Lower lobe of right lung (tissue), 2 donors: ENCODE results near the gene KCP. TPM values are rescaled to one million over a fixed set of nuclear protein-coding genes. Genes with fewer than 3 reads are reported as not detected.

Source experiments
- ATAC-seq, 2 donors: fragments of 200-7000 bp; cut with Tn5 transposase; one replicate each; pipeline ENCODE4 v1.9.1; 2020 to 2022; ENCODE audit warnings: mild to moderate bottlenecking in 2 of 2, moderate library complexity in 2 of 2
- DNase-seq: peaks from one replicate; pipeline ENCODE4 v3.0.0-alpha.2; 2020
- H3K27ac ChIP-seq: fragments of 200-600 bp; one replicate; pipeline ENCODE4 v1.8.0; 2022
- H3K27me3 ChIP-seq: fragments of 200-600 bp; one replicate; pipeline ENCODE4 v1.8.0; 2022; ENCODE audit warnings: low read depth
- H3K36me3 ChIP-seq: fragments of 200-600 bp; one replicate; pipeline ENCODE4 v1.8.0; 2022; ENCODE audit warnings: mild to moderate bottlenecking
- H3K4me1 ChIP-seq: fragments of 200-600 bp; one replicate; pipeline ENCODE4 v1.8.0; 2022
- H3K4me3 ChIP-seq: fragments of 200-600 bp; one replicate; pipeline ENCODE4 v1.8.0; 2022; ENCODE audit warnings: mild to moderate bottlenecking
- H3K9me3 ChIP-seq: fragments of 200-600 bp; one replicate; pipeline ENCODE4 v1.8.0; 2022
- intact Hi-C: fragments of 100-400 bp; cut with DNase I; formaldehyde crosslinking; loops from one replicate; pipeline ENCODE4 v1.11.0; 2022
- total RNA-seq: library from RNA; stranded (reverse); fragmentation: NEBNext Ultra II Directional; extraction: Animal tissue kit (Norgen Biotek cat#: 25700); gene quantifications from one replicate; pipeline ENCODE4 v1.2.1, GENCODE V29; 2021
- TF ChIP-seq, protein P1 (sequence below): fragments of 200-600 bp; IDR thresholded peaks from one replicate; pipeline ENCODE4 v1.8.0; 2022; ENCODE audit warnings: antibody characterized with exemption, mild to moderate bottlenecking
- donor health status: DM: no; HTN: yes; CAD: no; lungs with severe emphysema.

Gene KCP
- total RNA-seq, 1 donor from 2014 or later = 1.3 TPM

- Histone ChIP-seq H3K36me3 (peaks cover 4% of the 10 kb centered on the region), H3K27me3 (peaks cover 33% of the 10 kb centered on the region), H3K27ac (peak overlapping the region; percentile 78), H3K4me3 (peak overlapping the region; percentile 68), H3K4me1 (peaks cover 36% of the 10 kb centered on the region), H3K9me3 (no peaks in the 10 kb centered on the region)
- ATAC-seq = peak; percentile 72 to 83
- TF ChIP-seq, protein P1, sequence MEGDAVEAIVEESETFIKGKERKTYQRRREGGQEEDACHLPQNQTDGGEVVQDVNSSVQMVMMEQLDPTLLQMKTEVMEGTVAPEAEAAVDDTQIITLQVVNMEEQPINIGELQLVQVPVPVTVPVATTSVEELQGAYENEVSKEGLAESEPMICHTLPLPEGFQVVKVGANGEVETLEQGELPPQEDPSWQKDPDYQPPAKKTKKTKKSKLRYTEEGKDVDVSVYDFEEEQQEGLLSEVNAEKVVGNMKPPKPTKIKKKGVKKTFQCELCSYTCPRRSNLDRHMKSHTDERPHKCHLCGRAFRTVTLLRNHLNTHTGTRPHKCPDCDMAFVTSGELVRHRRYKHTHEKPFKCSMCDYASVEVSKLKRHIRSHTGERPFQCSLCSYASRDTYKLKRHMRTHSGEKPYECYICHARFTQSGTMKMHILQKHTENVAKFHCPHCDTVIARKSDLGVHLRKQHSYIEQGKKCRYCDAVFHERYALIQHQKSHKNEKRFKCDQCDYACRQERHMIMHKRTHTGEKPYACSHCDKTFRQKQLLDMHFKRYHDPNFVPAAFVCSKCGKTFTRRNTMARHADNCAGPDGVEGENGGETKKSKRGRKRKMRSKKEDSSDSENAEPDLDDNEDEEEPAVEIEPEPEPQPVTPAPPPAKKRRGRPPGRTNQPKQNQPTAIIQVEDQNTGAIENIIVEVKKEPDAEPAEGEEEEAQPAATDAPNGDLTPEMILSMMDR = no peak
- intact Hi-C loops = no loop called here
- DNase-seq = peak; percentile 89
Measured at GRCh38 chr7:128940494-128941322, 30.2 kb upstream of the KCP start.

DNA sequence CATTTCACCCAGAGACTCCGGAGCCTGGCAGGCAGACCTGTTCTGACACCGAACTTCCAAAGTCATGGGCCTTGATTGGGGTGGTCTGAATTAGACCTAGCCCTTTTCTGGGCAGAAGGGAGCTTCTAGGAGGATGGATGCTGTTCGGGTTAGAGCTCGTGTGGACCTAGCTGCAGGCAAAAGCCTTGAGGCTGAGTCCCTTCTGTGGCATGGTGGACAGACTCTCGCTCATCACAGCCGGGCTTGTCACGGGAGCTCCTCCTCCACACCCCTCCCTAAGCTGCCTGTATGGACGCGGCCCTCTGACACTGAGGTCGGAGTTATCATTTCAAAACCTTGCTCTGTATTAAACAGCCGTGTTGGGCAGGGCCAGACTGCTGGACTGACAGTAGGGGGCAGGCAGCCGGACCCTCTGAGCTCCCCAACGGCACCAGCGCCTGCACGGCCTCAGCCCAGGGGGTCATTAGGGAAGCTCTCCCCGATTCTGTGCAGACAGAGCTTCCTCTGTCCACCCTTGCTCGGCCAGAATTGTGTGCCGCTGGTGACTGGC is 29.4 kb upstream of the KCP start:
- Histone ChIP-seq H3K4me3 (peak overlapping the region; percentile 68), H3K4me1 (peaks cover 42% of the 10 kb centered on the region), H3K36me3 (no peaks in the 10 kb centered on the region), H3K9me3 (no peaks in the 10 kb centered on the region), H3K27me3 (peaks cover 33% of the 10 kb centered on the region), H3K27ac (peak overlapping the region; percentile 78)
- ATAC-seq = peak; percentile 11 to 35
- intact Hi-C loops = no loop called here
- DNase-seq = peak; percentile 60
- TF ChIP-seq, protein P1 = no peak

DNA sequence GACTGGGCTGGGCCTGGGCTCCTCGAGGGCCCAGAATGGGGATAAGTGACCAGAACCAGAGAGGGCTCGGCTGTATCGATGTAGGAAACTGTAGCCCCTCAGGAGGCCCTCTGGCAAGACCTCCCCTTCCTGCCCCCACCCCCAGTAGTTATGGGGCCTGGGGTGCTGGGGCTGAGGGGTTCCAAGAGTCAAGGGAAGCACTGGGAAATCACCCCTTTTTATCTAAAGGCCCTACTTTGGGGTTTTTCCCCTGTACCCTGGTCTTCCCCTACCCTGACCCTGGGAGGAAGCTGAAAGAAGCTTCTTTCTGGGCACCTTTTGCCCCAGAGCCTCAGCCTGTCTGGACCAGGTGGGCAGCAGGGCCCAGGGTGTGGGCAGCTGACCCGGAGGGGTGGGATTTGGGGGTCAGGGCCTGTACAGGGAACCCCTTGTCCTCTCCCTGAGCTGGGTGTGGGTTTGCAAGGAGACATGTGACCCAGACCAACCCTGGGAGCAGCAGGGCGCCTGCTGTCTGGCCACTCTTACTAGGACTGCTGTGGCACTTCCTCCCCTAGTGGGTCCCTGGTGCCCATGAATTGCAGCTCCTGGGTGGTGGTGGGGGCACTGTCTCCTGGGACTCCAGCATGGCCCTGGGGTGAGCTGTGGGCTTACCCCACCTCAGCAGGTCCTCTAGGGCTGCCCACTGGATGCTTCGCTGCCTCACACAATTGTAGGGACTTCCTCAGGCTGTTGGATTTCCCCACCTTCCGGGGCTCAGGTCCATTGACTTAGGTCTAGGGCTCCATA is 28.8 kb upstream of the KCP start:
- peak; percentile 35 to 50 for ATAC-seq
- H3K27ac ChIP-seq = peak overlapping the region; percentile 78
- intact Hi-C loops = no loop called here
- H3K4me1 ChIP-seq = peaks cover 42% of the 10 kb centered on the region
- TF ChIP-seq, protein P1 = no peak
- no peaks in the 10 kb centered on the region for H3K9me3 ChIP-seq
- H3K4me3 ChIP-seq = peak overlapping the region; percentile 68
- peaks cover 33% of the 10 kb centered on the region for H3K27me3 ChIP-seq
- H3K36me3 ChIP-seq = no peaks in the 10 kb centered on the region
- peak; percentile 75 for DNase-seq

DNA sequence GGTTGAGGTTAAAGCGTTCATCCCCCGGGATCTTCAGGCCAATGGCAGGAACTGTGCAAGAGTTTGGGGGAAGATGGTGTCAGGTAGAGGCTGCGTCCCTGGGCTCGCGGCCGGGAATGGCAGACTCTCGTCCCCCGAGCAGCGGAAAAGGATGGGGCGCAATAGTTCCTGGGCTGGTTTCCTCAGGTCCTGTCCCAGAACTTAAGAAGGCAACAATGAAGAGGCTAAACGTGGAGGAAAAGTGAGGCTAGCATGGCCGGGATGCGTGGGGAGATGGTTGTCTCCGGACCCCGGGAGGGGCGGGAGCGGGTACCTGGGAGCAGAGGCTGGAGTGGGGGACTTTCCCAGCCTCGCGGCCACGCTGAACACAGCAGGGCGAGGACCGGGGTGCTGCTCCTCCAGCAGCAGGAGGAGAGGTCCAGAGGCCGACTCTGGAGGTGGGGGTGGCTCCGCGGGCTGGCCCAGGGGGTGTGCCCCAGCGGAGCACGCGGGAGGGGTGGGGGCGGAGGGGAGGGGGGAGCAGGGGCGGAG is 28.1 kb upstream of the KCP start:
- H3K4me1 ChIP-seq = peaks cover 42% of the 10 kb centered on the region
- H3K36me3 ChIP-seq = no peaks in the 10 kb centered on the region
- intact Hi-C loops = no loop called here
- peak; percentile 70 for DNase-seq
- peak overlapping the region; percentile 68 for H3K4me3 ChIP-seq
- H3K27ac ChIP-seq = peak overlapping the region; percentile 78
- ATAC-seq = peak; percentile 21 to 42
- H3K27me3 ChIP-seq = peaks cover 33% of the 10 kb centered on the region
- H3K9me3 ChIP-seq = no peaks in the 10 kb centered on the region
- TF ChIP-seq, protein P1 = no peak
